ENCODE measurements around the gene SLC39A8.
"Not testable (repeated sequence)": the region's sequence is repeated elsewhere in the genome, so short reads cannot be mapped to it uniquely, and the experiment has no call there.

Gene SLC39A8

GRCh38 chr4:102344954-102345794, at the start of gene SLC39A8:
Gene SLC39A8, minus strand, starts transcription at chr4:102345482. Its CDS starts 820 bp downstream, at chr4:102344662.
- DNase-seq (ENCODE audit: low read depth) = peak; percentile 85

DNA sequence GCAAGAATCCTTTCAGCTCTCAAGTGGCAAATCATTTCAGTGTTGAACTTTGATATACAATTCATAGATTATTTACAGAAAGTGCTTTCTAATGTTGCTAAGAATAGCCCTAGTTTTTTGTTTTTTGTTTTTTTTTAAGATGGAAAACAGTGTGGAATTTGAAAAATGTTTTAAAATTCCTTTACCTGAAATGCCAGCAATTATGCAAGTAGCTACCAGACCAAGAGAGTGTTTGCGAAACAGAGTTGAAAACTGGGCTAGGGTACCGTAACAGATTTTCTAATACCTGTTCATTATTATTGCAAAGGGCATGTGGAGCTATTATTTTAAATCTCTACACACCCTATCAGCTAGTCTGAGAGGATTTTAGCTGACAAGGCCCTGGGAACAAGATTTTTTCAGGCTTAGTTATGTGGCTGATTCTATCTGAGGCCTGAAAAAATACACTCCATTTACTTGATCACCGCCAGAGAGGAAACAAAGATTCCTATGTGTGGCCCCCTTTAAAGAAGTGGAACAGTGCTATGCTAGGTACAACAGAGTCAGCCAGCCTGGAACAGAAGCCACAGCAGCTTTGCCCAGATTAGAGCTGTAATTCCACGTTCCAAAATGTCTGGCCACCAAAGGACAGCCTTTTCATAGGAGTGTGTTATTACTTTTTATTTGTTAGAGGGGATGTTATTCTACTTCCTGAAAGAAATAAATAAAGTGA, 46.9 kb upstream of the SLC39A8 start:
- no peak for DNase-seq (ENCODE audit: low read depth)

DNA sequence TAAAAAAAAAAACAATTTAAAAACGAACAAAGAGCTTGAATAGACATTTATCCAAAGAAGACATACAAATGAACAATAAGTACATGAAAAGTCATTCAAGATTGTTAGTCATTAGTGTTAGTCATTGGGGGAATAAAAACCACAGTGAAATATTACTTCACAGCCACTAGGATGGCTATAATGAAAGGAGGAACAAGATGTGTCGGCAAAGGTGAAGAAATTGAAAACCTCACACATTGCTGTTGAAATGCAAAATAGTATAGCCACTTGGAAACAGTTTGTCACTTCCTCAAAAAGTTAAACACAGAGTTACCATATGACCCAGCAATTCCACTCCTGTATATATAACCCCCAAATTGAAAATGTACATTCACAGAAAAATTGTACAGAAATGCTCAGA, 45.2 kb upstream of the SLC39A8 start:
- DNase-seq (ENCODE audit: low read depth) = no peak

DNA sequence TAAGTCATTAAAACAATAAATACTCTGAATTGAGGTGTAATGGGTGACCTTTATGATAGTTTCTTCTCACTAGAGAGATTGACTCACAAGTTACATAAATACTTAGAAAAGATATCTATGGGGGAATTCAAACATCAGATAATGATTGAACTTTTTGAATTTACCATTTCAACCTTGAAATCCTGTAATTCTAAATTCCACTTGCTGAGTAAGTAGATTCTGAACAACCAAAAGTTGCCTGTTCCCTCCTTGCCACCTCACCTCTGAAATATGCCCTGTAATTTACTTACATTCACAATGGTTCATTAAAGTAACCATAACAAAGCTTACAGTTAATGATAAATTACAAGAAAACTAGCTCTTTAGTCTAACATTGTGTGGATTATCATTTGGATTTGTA, 43.3 kb upstream of the SLC39A8 start:
- no peak for DNase-seq (ENCODE audit: low read depth)

- no peak for DNase-seq (ENCODE audit: low read depth)
Observed at GRCh38 chr4:102387552-102388150, 42.4 kb upstream of the SLC39A8 start.

- no peak for DNase-seq (ENCODE audit: low read depth)
Observed at GRCh38 chr4:102386966-102387365, 41.7 kb upstream of the SLC39A8 start.

GRCh38 chr4:102380253-102380652, 35.0 kb upstream of the SLC39A8 start:
- DNase-seq (ENCODE audit: low read depth) = not testable (repeated sequence)

GRCh38 chr4:102362922-102363432, 17.7 kb upstream of the SLC39A8 start:
- no peak for DNase-seq (ENCODE audit: low read depth)

- DNase-seq (ENCODE audit: low read depth) = no peak
Observed at GRCh38 chr4:102358128-102358527, 12.8 kb upstream of the SLC39A8 start.

DNA sequence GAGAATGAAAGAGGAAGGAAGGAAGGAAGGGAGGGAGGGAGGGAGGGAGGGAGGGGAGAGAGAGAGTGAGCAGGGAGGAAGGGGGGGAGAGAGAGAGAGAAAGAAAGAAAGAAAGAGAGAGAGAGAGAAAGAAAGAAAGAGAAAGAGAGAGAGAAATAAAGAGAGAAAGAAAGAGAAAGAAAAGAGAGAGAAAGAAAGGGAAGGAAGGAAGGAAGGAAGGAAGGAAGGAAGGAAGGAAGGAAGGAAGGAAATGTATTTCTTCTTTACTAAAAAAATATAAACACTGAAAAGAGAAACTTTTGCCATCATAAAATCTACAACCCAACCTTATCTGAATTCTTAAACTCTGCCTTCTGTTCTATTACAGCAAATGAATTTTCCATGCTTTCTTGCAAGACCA, 12.4 kb upstream of the SLC39A8 start:
- DNase-seq (ENCODE audit: low read depth) = not testable (repeated sequence)

DNA sequence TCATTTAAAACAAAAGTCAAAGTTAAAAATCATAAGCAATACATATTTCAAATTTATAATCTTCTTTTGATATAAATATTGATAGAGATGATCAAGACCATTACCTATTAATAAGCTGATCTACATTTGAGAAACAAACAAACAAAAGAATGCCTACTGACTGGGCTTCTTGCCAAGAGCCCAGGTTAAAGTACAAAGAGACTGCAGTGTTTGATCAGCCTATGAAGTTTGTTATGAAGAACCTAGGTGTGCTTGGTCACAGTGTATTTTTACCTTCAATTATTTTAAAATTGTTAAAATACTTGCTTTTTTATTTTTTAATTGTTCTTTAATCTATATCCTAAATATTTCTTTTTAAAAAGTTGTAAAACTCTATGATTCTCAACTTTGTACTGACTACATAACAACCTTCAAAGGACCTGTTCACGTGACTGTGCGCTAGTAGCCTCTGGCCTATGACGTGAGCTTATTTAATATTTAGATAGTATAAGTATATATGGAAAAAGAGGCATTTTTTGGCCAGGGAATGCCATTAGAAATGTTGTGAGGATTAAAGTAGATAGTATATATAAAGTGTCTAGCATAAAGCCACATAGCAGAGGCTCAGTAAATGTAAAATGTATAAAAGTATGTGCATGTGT, 11.4 kb upstream of the SLC39A8 start:
- DNase-seq (ENCODE audit: low read depth) = no peak

DNA sequence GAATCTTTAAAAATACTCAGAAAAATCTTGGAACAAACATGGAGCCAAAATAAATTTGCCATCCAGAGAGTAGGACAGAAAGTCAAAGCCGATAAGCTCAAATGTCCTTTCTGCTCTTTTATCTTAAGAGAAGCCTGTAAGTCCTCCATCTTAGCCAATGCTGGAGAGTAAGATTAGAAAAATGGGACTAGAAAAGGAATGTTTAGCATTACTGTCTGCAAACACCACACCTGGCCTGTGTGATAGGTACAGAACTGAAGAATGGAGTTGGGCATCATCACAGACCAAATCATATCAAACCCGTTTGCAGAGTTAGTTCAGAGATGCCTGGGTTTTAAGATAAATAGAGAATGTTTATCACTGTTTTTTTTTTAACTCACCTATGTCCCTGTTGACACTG, 10.5 kb upstream of the SLC39A8 start:
- DNase-seq (ENCODE audit: low read depth) = no peak

- no peak for DNase-seq (ENCODE audit: low read depth)
Observed at GRCh38 chr4:102354671-102355454, 9.6 kb upstream of the SLC39A8 start.

DNA sequence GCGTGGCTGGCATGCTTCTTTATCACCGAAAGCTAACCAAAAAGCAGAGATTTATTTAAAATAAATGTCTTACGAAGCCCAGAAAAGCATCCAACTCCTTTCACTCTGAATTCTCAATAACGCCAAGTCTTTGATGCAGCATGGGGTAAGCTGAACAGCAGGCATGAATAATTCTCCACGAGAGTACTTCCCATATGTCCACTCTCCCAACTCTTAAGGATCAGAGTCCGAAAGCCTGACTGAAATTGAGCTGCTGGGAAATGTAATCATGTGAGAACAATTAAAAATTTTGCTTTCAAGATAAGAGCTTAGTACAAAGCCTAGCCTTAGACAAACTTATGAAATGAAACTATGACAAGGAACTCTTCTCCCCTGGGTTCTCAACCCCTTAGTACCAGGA, 7.5 kb upstream of the SLC39A8 start:
- DNase-seq (ENCODE audit: low read depth) = no peak

DNA sequence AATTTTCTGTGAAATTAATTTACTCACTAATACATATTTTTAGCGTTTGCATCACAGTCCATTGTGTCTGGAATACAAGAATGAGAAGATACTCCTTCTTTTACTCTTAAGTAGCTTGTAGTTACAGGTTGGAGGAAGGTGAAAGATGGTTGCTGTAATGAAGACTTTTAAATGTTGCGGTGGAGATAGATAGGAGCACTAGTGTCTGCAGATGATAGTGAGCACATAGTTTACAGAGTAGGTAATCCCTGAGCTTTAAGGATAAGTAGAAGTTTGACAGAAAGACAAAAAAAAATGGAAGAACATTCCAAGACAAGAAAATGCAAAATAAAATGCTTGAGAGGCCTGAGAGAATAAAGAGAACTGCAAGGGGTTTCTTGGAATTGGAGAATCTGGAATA, 5.4 kb upstream of the SLC39A8 start:
- no peak for DNase-seq (ENCODE audit: low read depth)

DNA sequence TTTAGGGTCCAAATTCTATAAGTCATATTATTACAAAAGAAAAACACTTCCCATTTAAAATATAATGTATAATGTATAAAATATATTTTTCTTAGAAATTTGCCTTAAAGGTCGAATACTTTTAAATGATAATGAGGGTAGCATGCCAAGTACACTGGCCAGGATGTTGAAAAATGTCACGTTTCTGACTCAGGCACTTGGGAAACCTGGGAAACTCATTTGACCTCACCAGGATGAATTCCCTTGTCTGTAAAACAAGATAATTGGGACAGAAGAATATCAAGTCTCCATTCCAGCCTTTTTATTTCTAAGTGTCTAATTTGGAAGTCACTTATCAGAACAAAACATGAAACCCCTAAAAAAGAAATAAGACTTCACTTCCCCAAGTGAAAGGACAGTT, 3.4 kb upstream of the SLC39A8 start:
- no peak for DNase-seq (ENCODE audit: low read depth)

- no peak for DNase-seq (ENCODE audit: low read depth)
Observed at GRCh38 chr4:102345795-102346100, 466 bp upstream of the SLC39A8 start.

- DNase-seq (ENCODE audit: low read depth) = peak; percentile 57
Observed at GRCh38 chr4:102344520-102344953, 745 bp downstream of the SLC39A8 start.

GRCh38 chr4:102343964-102344519, 1.2 kb downstream of the SLC39A8 start:
- DNase-seq (ENCODE audit: low read depth) = no peak

DNA sequence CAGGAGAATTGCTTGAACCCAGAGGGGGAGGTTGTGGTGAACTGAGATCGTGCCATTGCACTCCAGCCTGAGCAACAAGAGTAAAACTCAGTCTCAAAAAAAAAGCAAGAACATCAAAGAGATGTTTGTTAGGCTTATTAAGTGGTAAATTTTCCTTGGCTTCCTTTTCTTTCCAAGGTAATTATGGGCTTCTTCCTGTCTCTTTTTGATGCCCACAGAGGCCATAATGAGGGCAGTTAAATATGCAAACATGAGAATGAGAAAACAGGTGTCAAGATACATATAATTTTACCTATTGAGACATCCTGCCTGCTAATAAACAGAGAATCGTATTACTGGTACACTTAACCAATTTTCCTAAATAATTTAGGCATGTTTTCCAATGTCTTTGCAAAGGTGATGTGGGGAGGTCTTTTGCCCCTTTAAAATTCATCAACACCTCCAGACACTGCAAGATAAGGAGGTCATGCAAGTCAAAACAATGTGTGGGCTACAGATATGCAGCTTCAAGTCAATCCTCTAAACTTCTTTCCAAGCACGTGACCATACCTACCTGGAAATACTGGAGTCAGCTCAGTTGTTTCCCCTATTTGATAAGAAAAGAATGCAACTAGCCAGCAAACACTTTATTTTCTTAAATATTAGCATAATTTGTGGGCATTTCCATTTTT, 2.7 kb downstream of the SLC39A8 start:
- DNase-seq (ENCODE audit: low read depth) = no peak

DNA sequence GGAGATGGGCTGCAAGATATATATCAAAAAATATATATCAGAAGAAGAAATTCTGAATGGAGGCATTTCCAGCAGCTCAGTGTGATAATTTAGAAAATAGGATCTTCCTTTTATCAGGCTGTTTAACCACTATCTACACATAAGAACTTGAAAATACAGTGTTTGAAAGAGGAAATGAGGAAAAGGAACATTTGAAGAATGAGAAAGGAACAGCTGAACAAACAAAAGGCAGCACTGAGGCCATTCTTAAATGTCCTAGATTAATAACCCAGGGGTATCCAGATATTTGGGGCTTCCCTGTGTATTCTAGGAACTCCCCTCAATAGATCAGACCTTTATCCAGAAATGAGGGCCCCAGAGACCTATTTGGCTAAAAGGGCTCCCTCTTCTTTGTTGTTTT, 4.1 kb downstream of the SLC39A8 start:
- DNase-seq (ENCODE audit: low read depth) = no peak

All from activated T-cell treated with anti-CD3 and anti-CD28 coated beads for 24 hours (primary cell).